Activated T-cell treated with anti-CD3 and anti-CD28 coated beads for 24 hours (primary cell): ENCODE data around the gene FAM174C.

Source experiments
- DNase-seq: peaks from one replicate; pipeline ENCODE4 v3.0.0-alpha.2; 2020; ENCODE audit warnings: low read depth

FAM174C gene

GRCh38 chr19:1273263-1274041 lies 1.9 kb upstream of the FAM174C start:
- no peak for DNase-seq

GRCh38 chr19:1274081-1274851 lies 1.1 kb upstream of the FAM174C start:
- DNase-seq, result no peak

- DNase-seq, result no peak
Observed at GRCh38 chr19:1274852-1275259, 474 bp upstream of the FAM174C start.

GRCh38 chr19:1275976-1276627 lies 772 bp downstream of the FAM174C start:
- DNase-seq, result no peak

- no peak for DNase-seq
Observed at GRCh38 chr19:1276628-1277022, 1.3 kb downstream of the FAM174C start.

GRCh38 chr19:1277061-1277460 lies 1.7 kb downstream of the FAM174C start:
- no peak for DNase-seq

- DNase-seq, result no peak
Observed at GRCh38 chr19:1278074-1278473, 2.7 kb downstream of the FAM174C start.

- no peak for DNase-seq
Observed at GRCh38 chr19:1278713-1279660, 3.7 kb downstream of the FAM174C start.

- peak; percentile 67 for DNase-seq
Observed at GRCh38 chr19:1279782-1280341, 4.5 kb downstream of the FAM174C start.

- no peak for DNase-seq
Observed at GRCh38 chr19:1280636-1281568, 5.6 kb downstream of the FAM174C start.

- no peak for DNase-seq
Observed at GRCh38 chr19:1281569-1282287, 6.4 kb downstream of the FAM174C start.

- DNase-seq, result no peak
Observed at GRCh38 chr19:1282588-1283206, 7.4 kb downstream of the FAM174C start.

GRCh38 chr19:1283207-1283916 lies 8.0 kb downstream of the FAM174C start:
- DNase-seq, result no peak

- no peak for DNase-seq
Observed at GRCh38 chr19:1283917-1284292, 8.6 kb downstream of the FAM174C start.

GRCh38 chr19:1284293-1284978 lies 9.1 kb downstream of the FAM174C start:
- DNase-seq, result no peak

- DNase-seq, result no peak
Observed at GRCh38 chr19:1284979-1285736, 9.8 kb downstream of the FAM174C start.

GRCh38 chr19:1285737-1286360 lies 10.5 kb downstream of the FAM174C start, which contains the start of gene EFNA2:
TSS of gene EFNA2 (plus strand) at chr19:1285873. CDS start at chr19:1286169, 296 bp downstream.
- no peak for DNase-seq
